Lung (tissue), 12 donors: ENCODE results near the gene MYH11. TPM values are rescaled to one million over a fixed set of nuclear protein-coding genes. Genes with fewer than 3 reads are reported as not detected.
"Not testable (repeated sequence)": the region's sequence is repeated elsewhere in the genome, so short reads cannot be mapped to it uniquely, and the experiment has no call there.

Source experiments
- ATAC-seq: fragments of 200-7000 bp; cut with Tn5 transposase; one replicate; pipeline ENCODE4 v1.9.1; 2020; ENCODE audit warnings: moderate number of reproducible peaks; ENCODE audit not compliant: insufficient read depth, low FRiP score
- DNase-seq, 3 donors: peaks; one replicate each; pipeline ENCODE4 v3.0.0-alpha.2; 2013 to 2017
- H3K27ac ChIP-seq, 2 donors: one replicate each; pipeline ENCODE4 v1.5.1; 2013; ENCODE audit warnings: mild to moderate bottlenecking in 2 of 2, moderate library complexity in 2 of 2, control low read depth in 1 of 2, inconsistent platforms in 1 of 2, low read depth in 1 of 2, low read length in 1 of 2
- H3K27me3 ChIP-seq, 3 donors: one replicate each; pipeline ENCODE4 v1.5.1; 2013; ENCODE audit warnings: low read length in 2 of 3; ENCODE audit not compliant: control insufficient read depth in 3 of 3, insufficient read depth in 3 of 3
- H3K36me3 ChIP-seq, 4 donors: one replicate each; pipeline ENCODE4 v1.5.1; 2013; ENCODE audit warnings: low read length in 4 of 4, mild to moderate bottlenecking in 1 of 4, moderate library complexity in 1 of 4; ENCODE audit not compliant: control insufficient read depth in 4 of 4, insufficient read depth in 4 of 4
- H3K4me1 ChIP-seq, 5 donors: one replicate each; pipeline ENCODE4 v1.5.1; 2013; ENCODE audit warnings: low read length in 5 of 5, mild to moderate bottlenecking in 2 of 5, moderate library complexity in 1 of 5; ENCODE audit not compliant: control insufficient read depth in 5 of 5, insufficient read depth in 5 of 5
- H3K4me3 ChIP-seq: one replicate; pipeline ENCODE4 v1.5.1; 2013; ENCODE audit warnings: mild to moderate bottlenecking, control low read depth, moderate library complexity
- H3K9ac ChIP-seq, 2 donors: one replicate each; pipeline ENCODE4 v1.5.1; 2013; ENCODE audit warnings: low read length in 2 of 2, control low read depth in 1 of 2; ENCODE audit not compliant: insufficient read depth in 1 of 2
- H3K9me3 ChIP-seq, 4 donors: one replicate each; pipeline ENCODE4 v1.5.1; 2013; ENCODE audit warnings: low read length in 3 of 4, mild to moderate bottlenecking in 1 of 4, moderate library complexity in 1 of 4; ENCODE audit not compliant: control insufficient read depth in 4 of 4, insufficient read depth in 3 of 4
- CTCF ChIP-seq: IDR thresholded peaks from 2 replicates; pipeline ENCODE4 v1.5.1; 2012; ENCODE audit warnings: mild to moderate bottlenecking; ENCODE audit errors: control extremely low read depth, extremely low read depth
- WGBS, 2 donors: extraction: QIAGEN DNeasy Blood & Tissue Kit; methylation state at CpG; one replicate each; pipeline ENCODE4 v1.1.7; 2013; 5-methylcytosine and 5-hydroxymethylcytosine counted together
- polyA plus RNA-seq, 2 donors: library from polyadenylated mRNA; stranded (reverse); fragments of 200-250 nt; gene quantifications; one replicate each; pipeline ENCODE4 v1.2.1, GENCODE V29; 2013
- total RNA-seq, 2 donors: library from RNA; depleted of rRNA in 1 of 2; stranded (reverse); fragments of >200 nt in 1 of 2; gene quantifications; one replicate each; pipeline ENCODE4 v1.2.1, GENCODE V29; 2014 to 2021
- donor health status: control.
- donor health status: control.
- donor health status: Bipolar disorder and iron deficiency.
- donor health status: healthy.
- donor health status: DM: yes; HTN: yes; CAD: no.

Gene MYH11
- total and polyA plus RNA-seq, 4 donors: 25.7 to 146 (median 55.0) TPM

- TF ChIP-seq CTCF: no peak
- ATAC-seq (no peak), DNase-seq (no peak)
- no peak overlapping the region for H3K4me3 ChIP-seq
- WGBS, 2 donors: 92 to 93% methylated on average over 5 of the region's 5 CpGs
- H3K27me3 ChIP-seq: no peaks in the 10 kb centered on the region
- peaks cover 27 to 62% (median 52%) of the 10 kb centered on the region in 4 donors for H3K36me3 ChIP-seq
- H3K4me1 ChIP-seq: no peaks in the 10 kb centered on the region
- no peak overlapping the region for H3K27ac ChIP-seq
- H3K9ac ChIP-seq: no peak overlapping the region
- H3K9me3 ChIP-seq: no peaks in the 10 kb centered on the region
Observed at GRCh38 chr16:15694499-15694898, 162.3 kb downstream of the MYH11 start.

DNA sequence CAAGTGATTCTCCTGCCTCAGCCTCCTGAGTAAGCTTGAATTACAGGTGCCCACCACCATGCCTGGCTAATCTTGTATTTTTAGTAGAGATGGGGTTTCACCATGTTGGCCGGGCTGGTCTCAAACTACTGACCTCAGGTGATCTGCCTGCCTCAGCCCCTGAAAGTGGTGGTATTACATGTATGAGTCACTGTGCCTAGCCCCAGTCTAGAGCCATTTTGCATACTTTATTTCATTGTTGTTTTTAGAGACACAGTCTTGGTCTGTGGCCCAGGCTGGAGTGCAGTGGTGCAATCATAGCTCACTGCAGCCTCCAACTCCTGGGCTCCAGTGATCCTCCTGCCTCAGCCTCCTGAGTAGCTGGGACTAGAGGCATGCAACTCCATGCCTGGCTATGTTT is 164.3 kb downstream of the MYH11 start:
- H3K9ac ChIP-seq, ATAC-seq, H3K27ac ChIP-seq, H3K4me1 ChIP-seq, H3K4me3 ChIP-seq, H3K9me3 ChIP-seq, DNase-seq, H3K27me3 ChIP-seq: not testable (repeated sequence)
- peaks cover 26 to 52% (median 47%) of the 10 kb centered on the region in 4 donors for H3K36me3 ChIP-seq
- WGBS, 2 donors: 94 to 95% methylated on average over 1 of the region's 1 CpG

DNA sequence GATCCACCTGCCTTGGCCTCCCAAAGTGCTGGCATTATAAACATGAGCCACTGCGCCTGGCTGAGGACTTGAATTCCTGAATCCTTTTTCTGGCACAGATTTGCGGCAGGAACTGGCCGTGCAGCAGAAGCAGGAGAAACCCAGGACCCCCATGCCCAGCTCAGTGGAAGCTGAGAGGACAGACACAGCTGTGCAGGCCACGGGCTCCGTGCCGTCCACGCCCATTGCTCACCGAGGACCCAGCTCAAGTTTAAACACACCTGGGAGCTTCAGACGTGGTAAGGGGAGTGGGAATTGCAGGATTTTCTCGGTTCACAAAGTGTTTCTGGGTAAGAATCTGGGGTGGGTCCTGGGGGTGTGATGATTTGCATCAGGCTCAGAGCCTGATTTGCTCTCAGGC is 165.8 kb downstream of the MYH11 start:
- no peak for TF ChIP-seq CTCF

GRCh38 chr16:15690296-15690695 is 166.5 kb downstream of the MYH11 start:
- 92 to 94% methylated on average over 3 of the region's 3 CpGs for WGBS, 2 donors
- H3K4me1 ChIP-seq: peaks cover 0 to 2% (median 0%) of the 10 kb centered on the region in 5 donors
- H3K27me3 ChIP-seq: no peaks in the 10 kb centered on the region
- no peak overlapping the region for H3K9ac ChIP-seq
- H3K9me3 ChIP-seq: no peaks in the 10 kb centered on the region
- DNase-seq (no peak), ATAC-seq (no peak)
- no peak for TF ChIP-seq CTCF
- H3K4me3 ChIP-seq: no peak overlapping the region
- H3K36me3 ChIP-seq: peaks cover 18 to 52% (median 46%) of the 10 kb centered on the region in 4 donors
- no peak overlapping the region for H3K27ac ChIP-seq

More for the DNA sequence above, 165.8 kb downstream of the MYH11 start:
- WGBS, 2 donors: 94 to 97% methylated on average over 10 of the region's 10 CpGs
- no peak for DNase-seq
- no peaks in the 10 kb centered on the region for H3K9me3 ChIP-seq
- no peak overlapping the region for H3K9ac ChIP-seq
- H3K4me1 ChIP-seq: peaks cover 0 to 2% (median 0%) of the 10 kb centered on the region in 5 donors
- no peaks in the 10 kb centered on the region for H3K27me3 ChIP-seq
- peaks cover 16 to 52% (median 43%) of the 10 kb centered on the region in 4 donors for H3K36me3 ChIP-seq
- ATAC-seq: no peak
- no peak overlapping the region for H3K4me3 ChIP-seq
- no peak overlapping the region for H3K27ac ChIP-seq
